Measurements from ENCODE around the gene FRS3. TPM values are rescaled to one million over a fixed set of nuclear protein-coding genes. Genes with fewer than 3 reads are reported as not detected.

The FRS3 gene
- total and polyA plus RNA-seq, 12 donors: 0.30 to 21.2 (median 5.4) TPM

GRCh38 chr6:41757271-41757670 is 22.4 kb downstream of the FRS3 start:
- no peak overlapping the region for H3K4me3 ChIP-seq
- TF ChIP-seq CTCF (IDR thresholded peaks at IDR 0.05) (no peak), POLR2A (IDR thresholded peaks at IDR 0.05) (no peak)
- no peaks in the 10 kb centered on the region for H3K36me3 ChIP-seq (replicated peaks in 1 of 2)
- no peak overlapping the region for H3K27ac ChIP-seq
- no peaks in the 10 kb centered on the region for H3K27me3 ChIP-seq
- H3K4me1 ChIP-seq (replicated peaks in 1 of 2): no peaks in the 10 kb centered on the region
- no peaks in the 10 kb centered on the region for H3K9me3 ChIP-seq (replicated peaks in 1 of 3)
- no peak for DNase-seq
- intact Hi-C loops (cut with DNase I): no loop called here
- WGBS, 4 donors: 80 to 100% (median 92%) methylated on average over 1 to 6 of the region's 6 CpGs

- no peak overlapping the region for H3K4me3 ChIP-seq
- no peaks in the 10 kb centered on the region for H3K4me1 ChIP-seq (replicated peaks in 1 of 2)
- H3K36me3 ChIP-seq (replicated peaks in 1 of 2): no peaks in the 10 kb centered on the region
- no peaks in the 10 kb centered on the region for H3K9me3 ChIP-seq (replicated peaks in 1 of 3)
- DNase-seq: no peak
- WGBS, 4 donors: 69 to 93% (median 73%) methylated on average over 2 to 13 of the region's 13 CpGs
- intact Hi-C loops (cut with DNase I): no loop called here
- no peak for TF ChIP-seq CTCF (IDR thresholded peaks at IDR 0.05)
- no peak for TF ChIP-seq POLR2A (IDR thresholded peaks at IDR 0.05)
- H3K27me3 ChIP-seq: no peaks in the 10 kb centered on the region
- no peak overlapping the region for H3K27ac ChIP-seq
Observed at GRCh38 chr6:41756354-41756753, 23.3 kb downstream of the FRS3 start.

GRCh38 chr6:41755895-41756294 is 23.8 kb downstream of the FRS3 start:
- intact Hi-C loops (cut with DNase I): no loop called here
- H3K4me1 ChIP-seq (replicated peaks in 1 of 2): no peaks in the 10 kb centered on the region
- no peak overlapping the region for H3K27ac ChIP-seq
- H3K27me3 ChIP-seq: no peaks in the 10 kb centered on the region
- H3K9me3 ChIP-seq (replicated peaks in 1 of 3): no peaks in the 10 kb centered on the region
- no peak overlapping the region for H3K4me3 ChIP-seq
- DNase-seq: no peak
- H3K36me3 ChIP-seq (replicated peaks in 1 of 2): no peaks in the 10 kb centered on the region
- no peak for TF ChIP-seq POLR2A (IDR thresholded peaks at IDR 0.05)
- TF ChIP-seq CTCF (IDR thresholded peaks at IDR 0.05): no peak
- WGBS, 4 donors: 72 to 100% (median 80%) methylated on average over 2 to 4 of the region's 4 CpGs

GRCh38 chr6:41750374-41750773 is 29.3 kb downstream of the FRS3 start:
- TF ChIP-seq POLR2A (IDR thresholded peaks at IDR 0.05) (no peak), CTCF (IDR thresholded peaks at IDR 0.05) (no peak)
- no peaks in the 10 kb centered on the region for H3K36me3 ChIP-seq (replicated peaks in 1 of 2)
- intact Hi-C loops (cut with DNase I): no loop called here
- H3K27me3 ChIP-seq: no peaks in the 10 kb centered on the region
- no peaks in the 10 kb centered on the region for H3K4me1 ChIP-seq (replicated peaks in 1 of 2)
- no peak for DNase-seq
- H3K4me3 ChIP-seq: no peak overlapping the region
- no peaks in the 10 kb centered on the region for H3K9me3 ChIP-seq (replicated peaks in 1 of 3)
- H3K27ac ChIP-seq: no peak overlapping the region
- 96 to 97% (median 96%) methylated on average over 3 of the region's 3 CpGs for WGBS, 4 donors

Measured in adrenal gland (tissue), 12 donors.